ENCODE data around the gene GRIN2A.

The GRIN2A gene

DNA sequence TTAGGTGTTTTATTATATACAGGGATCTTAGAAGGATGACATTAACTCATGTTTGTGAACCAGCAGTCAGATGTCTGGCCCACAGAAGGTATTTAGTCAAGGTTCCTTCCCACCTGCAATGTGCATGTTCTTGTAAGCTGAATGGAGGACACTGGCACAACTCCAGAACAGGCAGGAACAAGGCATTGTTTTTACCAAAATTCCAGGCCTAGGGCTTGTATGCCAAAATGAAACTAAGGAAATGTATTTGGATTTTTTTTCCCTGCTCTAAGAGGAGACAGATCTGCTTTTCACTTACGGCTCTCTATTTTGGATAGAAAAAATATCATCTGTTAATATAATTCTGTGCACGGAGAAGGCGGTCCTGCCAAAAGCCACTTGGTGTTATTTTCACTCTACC lies 312.5 kb downstream of the GRIN2A start:
- in situ Hi-C loops (cut with HindIII; ENCODE audit: low pct_ligation_motif_present, low sequenced_read_pairs) = no loop called here
- Histone ChIP-seq H3K4me3 (ENCODE audit: low read depth, low read length) (no peak overlapping the region), H3K27ac (no peak overlapping the region), H3K36me3 (replicated peaks) (no peaks in the 10 kb centered on the region), H3K27me3 (replicated peaks) (no peaks in the 10 kb centered on the region)
- TF ChIP-seq CTCF (IDR thresholded peaks at IDR 0.05; ENCODE audit: low read depth, low read length, missing control alignments) = no peak
- DNase-seq = no peak

- no peaks in the 10 kb centered on the region for H3K36me3 ChIP-seq (replicated peaks)
- no peak overlapping the region for H3K4me3 ChIP-seq (ENCODE audit: low read depth, low read length)
- no peak for DNase-seq
- no peak for TF ChIP-seq CTCF (IDR thresholded peaks at IDR 0.05; ENCODE audit: low read depth, low read length, missing control alignments)
- H3K27me3 ChIP-seq (replicated peaks) = no peaks in the 10 kb centered on the region
- in situ Hi-C loops (cut with HindIII; ENCODE audit: low pct_ligation_motif_present, low sequenced_read_pairs) = no loop called here
- H3K27ac ChIP-seq = no peak overlapping the region
Observed at GRCh38 chr16:9868606-9869149, 313.6 kb downstream of the GRIN2A start.

DNA sequence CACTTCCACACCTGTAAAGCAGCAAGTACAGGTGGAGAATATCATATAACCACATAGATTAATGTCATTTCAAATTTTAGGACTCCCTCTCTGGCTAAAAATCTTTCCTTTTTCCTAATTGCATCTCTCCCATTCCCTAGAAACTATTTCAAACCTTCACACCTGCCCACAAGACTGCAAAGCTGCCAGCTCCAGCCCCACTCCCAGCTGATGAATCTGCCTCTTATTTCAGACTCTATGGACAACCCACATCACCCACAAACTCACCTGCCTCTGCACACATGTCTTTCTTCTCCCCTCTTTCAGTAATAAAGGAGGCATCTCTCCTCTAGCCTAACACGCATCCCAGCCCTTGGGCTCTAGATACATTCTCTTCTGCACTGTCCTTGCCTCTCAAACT lies 315.1 kb downstream of the GRIN2A start:
- Histone ChIP-seq H3K27me3 (replicated peaks) (no peaks in the 10 kb centered on the region), H3K4me3 (ENCODE audit: low read depth, low read length) (no peak overlapping the region), H3K27ac (no peak overlapping the region), H3K36me3 (replicated peaks) (no peaks in the 10 kb centered on the region)
- DNase-seq = no peak
- in situ Hi-C loops (cut with HindIII; ENCODE audit: low pct_ligation_motif_present, low sequenced_read_pairs) = no loop called here
- no peak for TF ChIP-seq CTCF (IDR thresholded peaks at IDR 0.05; ENCODE audit: low read depth, low read length, missing control alignments)

- DNase-seq = no peak
- in situ Hi-C loops (cut with HindIII; ENCODE audit: low pct_ligation_motif_present, low sequenced_read_pairs) = no loop called here
- no peaks in the 10 kb centered on the region for H3K36me3 ChIP-seq (replicated peaks)
- H3K27ac ChIP-seq = no peak overlapping the region
- no peak overlapping the region for H3K4me3 ChIP-seq (ENCODE audit: low read depth, low read length)
- TF ChIP-seq CTCF (IDR thresholded peaks at IDR 0.05; ENCODE audit: low read depth, low read length, missing control alignments) = no peak
- H3K27me3 ChIP-seq (replicated peaks) = no peaks in the 10 kb centered on the region
Observed at GRCh38 chr16:9864461-9864860, 317.8 kb downstream of the GRIN2A start.

GRCh38 chr16:9862327-9862726 lies 319.9 kb downstream of the GRIN2A start:
- Histone ChIP-seq H3K27ac (no peak overlapping the region), H3K27me3 (replicated peaks) (no peaks in the 10 kb centered on the region), H3K36me3 (replicated peaks) (no peaks in the 10 kb centered on the region), H3K4me3 (ENCODE audit: low read depth, low read length) (no peak overlapping the region)
- no peak for DNase-seq
- no peak for TF ChIP-seq CTCF (IDR thresholded peaks at IDR 0.05; ENCODE audit: low read depth, low read length, missing control alignments)
- in situ Hi-C loops (cut with HindIII; ENCODE audit: low pct_ligation_motif_present, low sequenced_read_pairs) = no loop called here

DNA sequence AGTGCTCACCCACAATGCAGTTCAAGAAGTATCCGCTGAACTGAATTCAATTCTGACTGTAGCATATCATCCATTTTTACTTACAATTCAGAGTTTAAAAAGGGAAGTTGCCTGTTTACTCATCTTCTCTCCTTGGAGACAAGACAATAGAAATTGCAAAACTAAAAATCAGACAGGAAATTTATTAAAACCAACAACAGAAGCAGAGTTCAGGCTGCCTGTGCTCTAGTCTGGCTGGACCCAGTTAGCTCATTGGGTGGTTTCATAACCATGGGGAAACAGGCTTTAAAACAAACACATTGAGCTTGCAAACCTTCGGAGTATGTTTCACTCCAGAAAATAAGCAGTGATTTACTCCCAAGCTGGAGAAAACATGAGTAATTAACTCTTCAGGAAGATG lies 321.4 kb downstream of the GRIN2A start:
- TF ChIP-seq CTCF (IDR thresholded peaks at IDR 0.05; ENCODE audit: low read depth, low read length, missing control alignments) = no peak
- no peak overlapping the region for H3K27ac ChIP-seq
- H3K27me3 ChIP-seq (replicated peaks) = no peaks in the 10 kb centered on the region
- in situ Hi-C loops (cut with HindIII; ENCODE audit: low pct_ligation_motif_present, low sequenced_read_pairs) = no loop called here
- no peak overlapping the region for H3K4me3 ChIP-seq (ENCODE audit: low read depth, low read length)
- DNase-seq = no peak
- no peaks in the 10 kb centered on the region for H3K36me3 ChIP-seq (replicated peaks)
